GM19238 (cell line): ENCODE measurements around the gene PNMA8C.
"Not testable (repeated sequence)": the region's sequence is repeated elsewhere in the genome, so short reads cannot be mapped to it uniquely, and the experiment has no call there.

Experiments
- DNase-seq: peaks from one replicate; pipeline ENCODE4 v3.0.0; 2011; ENCODE audit warnings: low spot score; ENCODE audit not compliant: insufficient read length

Gene PNMA8C

DNA sequence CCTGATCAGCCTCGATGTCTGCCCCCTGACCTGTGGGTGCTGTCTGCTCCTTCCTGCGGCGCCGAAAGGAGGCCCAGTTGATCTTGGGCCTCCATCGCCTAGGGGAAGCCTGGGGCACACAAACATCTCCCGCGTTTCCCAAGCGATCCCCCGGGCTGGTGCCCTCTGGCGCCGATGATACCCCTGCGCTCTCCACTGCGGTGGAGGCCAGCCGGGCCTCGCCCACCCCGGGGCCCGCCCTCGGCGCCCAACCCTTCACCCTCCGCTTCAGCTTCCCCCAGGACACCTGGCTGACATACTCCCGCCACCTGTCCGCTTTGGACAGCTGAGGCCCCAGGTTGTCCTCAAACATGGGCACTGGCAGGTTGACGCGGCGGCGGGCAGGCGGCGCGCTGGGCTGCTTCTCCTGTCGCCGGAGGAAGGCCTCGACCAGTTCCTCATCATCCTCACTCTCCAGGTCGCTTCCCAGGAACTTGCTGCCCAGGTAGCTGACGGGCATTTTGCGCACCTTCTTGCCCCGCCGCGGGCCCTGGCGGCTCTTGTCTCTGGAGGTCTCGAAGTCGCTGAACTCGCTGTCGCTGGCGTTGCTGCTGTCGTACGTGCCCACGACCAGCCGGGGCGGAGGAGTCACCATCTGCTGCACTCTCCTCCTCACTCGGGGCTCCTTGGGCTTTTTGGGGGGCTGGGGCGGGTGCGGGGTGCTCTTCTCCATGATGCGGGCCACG, 16.6 kb downstream of the PNMA8C start:
- no peak for DNase-seq

DNA sequence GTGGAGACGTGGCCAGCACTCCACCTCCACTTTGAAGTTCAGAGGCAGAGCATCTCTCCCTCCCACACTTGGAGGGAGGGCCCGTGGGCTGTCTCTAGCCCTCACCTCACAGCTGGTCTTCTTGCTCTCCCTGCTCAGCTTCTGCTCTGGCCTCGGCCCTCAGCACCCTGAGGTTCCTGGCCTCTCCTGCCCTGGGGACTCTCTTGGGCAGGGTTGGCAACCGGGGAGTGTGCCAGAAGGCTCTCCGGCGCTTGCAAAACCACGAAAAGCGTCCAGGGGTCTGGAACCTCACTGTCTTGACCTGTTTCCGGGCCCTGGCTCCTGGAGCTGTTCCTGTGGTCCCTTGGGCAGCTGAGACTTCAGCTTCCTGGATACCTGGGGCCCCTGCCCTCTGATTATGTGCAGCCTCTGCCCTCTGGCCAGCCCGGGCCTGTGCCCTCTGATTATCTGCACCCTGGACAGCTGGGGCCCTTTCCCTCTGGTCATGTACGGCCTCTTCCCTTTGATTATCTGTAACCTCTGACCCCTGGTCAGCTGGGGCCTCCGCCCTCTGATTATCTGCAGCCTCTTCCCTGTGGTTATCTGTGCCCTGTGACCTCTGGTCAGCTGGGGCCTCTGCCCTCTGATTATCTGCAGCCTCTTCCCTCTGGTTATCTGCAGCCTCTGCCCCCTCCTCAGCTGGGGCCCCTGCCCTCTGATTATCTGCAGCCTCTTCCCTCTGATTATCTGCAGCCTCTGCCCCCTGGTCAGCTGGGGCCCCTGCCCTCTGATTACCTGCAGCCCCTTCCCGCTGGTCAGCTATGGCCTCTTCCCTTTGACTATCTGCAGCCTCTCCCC, 17.4 kb downstream of the PNMA8C start:
- DNase-seq, result no peak

DNA sequence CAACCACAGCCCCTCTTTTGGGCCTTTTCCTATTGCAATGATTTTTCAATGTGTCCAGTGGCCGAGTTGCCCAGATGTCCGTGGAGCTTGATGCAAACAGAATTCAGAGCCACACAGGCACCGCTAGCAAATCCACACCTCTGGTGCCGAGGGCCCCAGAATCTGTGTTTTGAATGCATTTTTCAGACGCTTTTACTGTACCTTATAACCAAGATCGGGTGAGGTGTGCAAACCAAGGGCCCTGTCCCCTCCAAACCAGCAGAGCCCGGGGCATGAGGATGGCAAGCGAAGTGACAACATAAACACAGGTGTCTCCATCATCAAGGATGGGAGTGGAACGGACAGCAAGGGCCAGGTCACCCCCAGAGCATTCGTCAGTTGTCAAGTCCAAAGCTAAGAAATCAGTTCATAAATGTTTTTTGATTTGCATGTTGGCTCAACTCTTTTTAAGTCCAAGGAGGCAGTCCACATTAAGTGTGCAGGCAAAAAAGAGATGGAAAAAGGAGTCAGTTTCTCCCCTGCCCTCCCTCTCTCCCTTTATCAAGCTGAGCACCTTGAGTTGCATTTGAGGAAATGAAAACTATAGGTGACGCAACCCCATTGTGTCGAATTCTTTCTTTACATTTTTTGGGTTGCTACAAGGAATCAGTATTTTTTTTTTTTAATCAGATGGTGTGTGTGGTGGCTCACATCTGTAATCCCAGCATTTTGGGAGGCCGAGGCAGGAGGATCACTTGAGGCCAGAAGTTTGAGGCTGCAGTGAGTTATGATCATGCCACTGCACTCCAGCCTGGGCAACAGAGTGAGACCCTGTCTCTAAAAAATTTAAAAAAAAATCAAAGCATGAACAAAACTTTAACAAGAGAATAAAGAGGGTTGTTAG, 18.3 kb downstream of the PNMA8C start:
- no peak for DNase-seq

DNA sequence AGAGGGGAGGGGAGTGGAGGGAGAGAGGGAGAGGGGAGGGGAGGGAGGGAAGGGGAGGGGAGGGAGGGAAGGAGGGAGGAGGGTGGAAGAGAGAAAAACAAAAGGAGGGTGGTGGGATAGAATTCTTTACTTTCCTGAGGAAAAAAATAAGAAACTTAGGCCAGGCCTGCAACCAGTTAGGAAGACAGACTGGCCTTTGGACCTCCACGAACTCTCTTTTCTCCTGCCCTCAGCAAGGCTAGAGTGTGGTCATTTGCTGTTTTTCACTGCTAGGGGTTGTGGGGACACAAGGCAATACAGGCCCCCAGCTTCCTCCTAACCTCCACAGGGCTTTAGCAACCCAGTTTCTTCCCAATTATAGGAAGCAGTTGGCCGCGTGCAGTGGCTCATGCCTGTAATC, 19.5 kb downstream of the PNMA8C start:
- no peak for DNase-seq

DNA sequence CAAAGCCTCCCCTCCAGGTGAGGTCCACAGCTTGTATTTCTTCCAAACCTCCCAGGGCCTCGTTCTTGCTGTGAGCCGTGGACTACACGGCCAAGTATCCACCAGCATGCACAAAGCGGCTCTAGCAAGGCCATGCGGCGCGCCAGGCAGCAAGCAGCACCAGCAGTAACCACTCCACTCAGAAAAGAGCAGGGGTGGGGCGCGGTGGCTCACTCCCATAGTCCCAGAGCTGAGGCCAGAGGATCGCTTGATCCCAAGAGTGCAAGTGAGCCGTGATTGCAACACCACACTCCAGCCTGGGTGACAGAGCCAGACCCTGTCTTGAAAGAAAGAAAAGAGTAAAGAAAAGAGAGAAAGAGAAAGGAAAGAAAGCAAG, 20.1 kb downstream of the PNMA8C start:
- no peak for DNase-seq

DNA sequence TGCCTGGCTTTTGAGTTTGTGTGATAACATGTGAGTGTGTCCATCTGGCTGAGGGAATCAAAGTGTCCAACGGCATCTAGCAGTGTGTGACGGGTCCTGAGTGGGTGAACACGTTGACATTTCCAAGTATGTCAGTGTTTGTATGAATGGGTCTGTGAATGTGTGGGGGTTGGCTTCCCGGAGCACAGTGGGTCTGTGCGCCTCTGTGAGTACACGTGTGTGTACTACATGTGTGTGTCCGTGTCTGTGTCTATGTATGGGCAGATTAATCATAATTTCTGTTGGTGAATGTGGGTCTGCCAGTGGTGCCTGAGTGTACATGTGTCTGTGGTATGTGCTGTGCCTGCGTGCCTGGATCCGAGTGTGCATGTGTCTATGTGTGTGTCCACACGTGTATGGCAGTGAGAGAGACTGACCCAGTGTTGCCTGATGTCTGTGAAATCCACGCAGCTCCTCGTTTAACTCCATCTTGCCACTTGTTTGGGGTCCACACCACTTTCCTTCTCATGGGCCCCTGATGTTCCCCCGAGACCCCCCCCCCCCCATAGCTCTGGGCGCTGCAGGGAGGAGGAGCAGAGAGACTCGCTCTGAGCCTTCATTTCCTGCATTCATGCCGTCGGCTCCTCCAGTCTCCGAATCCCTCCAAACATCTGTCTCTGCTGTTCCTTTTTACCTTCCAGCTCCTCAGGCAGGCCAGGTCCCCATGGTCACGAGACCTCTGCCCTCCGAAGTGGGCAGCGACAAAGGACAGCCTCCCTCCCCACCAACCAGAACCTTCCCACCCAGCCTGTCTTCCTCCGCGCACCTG, 20.7 kb downstream of the PNMA8C start:
- no peak for DNase-seq

DNA sequence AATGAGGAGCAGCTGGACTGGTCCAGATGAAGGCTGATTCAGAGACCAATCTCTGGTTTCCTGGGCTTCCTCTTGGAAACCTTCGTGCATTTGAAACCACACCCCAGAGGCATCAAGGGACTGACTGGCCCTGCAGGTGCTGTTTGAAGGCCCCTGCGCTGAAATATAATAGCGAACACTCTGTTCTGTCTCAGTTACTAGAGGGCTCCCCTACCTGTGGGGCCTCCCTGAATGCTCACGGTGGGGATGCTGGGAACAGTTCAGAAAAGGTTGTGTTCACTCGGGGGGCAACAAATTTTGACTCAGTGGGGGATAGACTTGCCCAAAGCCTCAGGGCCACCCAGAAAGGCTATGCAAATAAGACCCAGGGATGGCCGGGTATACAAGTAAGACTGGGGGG, 21.8 kb downstream of the PNMA8C start:
- no peak for DNase-seq

DNA sequence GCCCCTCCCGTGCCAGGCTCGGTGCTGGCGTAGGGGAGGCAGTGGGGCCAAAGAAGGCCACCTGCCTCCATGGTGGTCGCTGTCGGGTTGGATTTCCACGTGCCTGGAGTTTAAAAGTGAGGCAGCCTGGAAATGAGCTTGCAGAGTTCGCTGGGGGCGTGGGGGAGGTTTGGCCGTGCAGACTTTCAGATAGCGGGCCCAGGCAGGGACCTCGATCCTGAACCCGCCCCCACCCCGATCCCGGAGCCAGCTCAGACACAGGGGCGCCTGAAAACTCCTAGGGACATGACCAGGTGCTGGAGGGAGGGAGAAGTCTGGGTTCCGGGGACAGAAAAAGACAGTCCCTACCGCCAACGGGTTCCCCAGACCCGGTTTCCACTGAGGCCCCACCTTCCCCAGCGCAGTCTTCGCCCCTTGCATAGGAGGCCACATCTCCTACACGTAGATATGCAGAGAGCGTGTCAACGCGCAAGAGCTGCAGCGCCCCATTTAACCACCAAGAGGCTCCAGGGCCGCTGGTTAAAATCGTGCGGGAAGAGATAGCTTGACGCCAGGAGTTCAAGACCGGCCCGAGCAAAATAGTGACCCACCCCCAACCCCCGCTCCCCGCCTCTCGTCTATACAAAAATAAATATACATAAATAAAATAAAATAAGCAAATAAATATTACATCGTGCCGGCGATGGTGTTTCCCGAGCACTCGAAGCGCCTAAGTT, 23.8 kb downstream of the PNMA8C start:
- no peak for DNase-seq

DNA sequence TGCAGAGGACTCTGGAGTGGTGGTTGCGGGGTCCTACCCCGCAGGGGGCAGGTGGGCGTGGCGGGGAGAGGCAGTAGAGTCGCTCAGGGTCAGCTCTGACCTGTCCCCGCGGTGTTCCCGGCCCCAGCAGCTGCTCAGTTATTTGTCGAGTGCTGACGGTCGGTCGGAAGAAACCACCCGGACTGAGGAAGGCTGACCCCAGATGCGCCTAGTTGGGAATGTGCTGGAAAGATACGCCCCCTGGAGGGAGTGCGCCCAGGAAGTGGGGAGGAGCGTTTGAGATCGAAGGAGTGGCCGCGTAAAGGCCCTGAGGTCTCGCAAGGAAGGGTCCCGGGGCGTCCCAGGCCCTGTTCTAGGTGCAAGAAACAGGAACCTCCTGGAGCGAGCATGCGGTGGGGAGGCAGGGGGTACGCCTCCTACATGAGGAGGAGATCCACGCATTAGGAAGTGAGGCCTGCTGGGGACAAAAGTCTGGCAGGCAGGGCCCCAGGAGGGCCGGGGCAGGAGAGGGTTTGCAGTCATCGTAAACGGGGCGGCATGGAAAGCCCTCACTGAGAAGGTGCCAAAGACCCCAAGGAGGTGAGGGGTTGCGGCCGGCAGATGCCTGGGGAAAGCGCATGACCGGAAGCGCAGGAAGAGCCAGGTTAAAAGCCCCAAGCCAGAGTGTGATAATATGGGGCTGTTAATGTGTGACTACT, 24.5 kb downstream of the PNMA8C start:
- DNase-seq, result no peak

DNA sequence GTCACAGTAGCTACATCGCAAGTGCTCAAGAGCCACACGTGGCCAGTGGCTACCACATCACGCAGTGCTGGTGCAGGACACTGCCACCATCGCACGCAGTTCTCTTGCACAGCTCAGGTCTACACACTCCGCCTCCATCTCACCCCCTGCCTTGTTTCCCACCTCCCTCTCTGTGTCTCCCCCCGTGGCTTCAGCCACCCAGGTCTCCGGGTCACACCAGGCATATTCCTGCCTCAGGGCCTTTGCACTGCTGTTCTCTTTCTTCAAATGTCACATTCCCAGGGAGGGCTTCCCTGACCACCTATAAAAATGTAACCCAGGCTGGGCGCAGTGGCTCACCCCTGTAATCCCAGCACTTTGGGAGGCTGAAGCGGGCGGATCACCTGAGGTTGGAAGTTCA, 26.0 kb downstream of the PNMA8C start:
- no peak for DNase-seq

DNA sequence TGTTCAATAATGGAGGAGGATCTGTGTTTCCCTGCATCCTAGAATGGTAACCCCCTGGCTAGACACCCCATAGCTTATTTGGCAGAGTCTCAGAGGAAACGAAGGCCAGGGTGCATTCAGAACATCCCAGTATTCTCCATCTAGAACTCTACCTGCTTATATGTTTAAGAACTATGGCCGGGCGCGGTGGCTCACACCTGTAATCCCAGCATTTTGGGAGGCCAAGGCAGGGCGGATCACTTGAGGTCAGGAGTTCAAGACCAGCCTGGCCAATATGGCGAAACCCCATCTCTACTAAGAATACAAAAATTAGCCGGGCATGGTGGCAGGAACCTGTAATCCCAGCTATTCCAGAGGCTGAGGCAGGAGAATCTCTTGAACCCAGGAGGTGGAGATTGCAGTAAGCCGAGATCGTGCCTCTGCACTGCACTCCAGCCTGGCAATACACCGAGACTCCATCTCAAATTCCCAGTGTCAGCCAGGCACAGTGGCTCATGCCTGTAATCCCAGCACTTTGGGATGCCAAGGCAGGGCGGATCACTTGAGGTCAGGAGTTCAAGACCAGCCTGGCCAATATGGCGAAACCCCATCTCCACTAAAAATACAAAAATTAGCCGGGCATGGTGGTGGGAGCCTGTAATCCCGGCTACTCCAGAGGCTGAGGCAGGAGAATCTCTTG, 30.8 kb downstream of the PNMA8C start:
- DNase-seq, result not testable (repeated sequence)

DNA sequence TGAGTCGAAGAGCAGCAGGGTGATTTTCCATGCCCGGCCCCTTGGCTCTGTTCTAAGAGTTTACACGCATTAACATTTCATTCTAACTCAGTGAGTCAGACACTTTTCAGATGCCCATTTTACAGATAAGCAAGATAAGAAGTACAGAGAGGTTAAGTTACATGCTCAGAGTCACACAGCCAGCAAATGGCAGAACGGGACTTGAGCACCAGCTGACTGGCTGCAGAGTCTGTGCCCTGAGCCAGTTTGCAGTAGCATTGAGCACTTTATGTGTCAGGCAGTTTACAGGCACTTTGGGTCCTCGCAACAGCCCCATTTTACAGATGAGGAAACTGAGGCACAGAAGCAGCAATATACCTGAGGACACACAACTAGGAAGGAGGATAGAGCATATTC, 34.3 kb downstream of the PNMA8C start:
- DNase-seq, result no peak

DNA sequence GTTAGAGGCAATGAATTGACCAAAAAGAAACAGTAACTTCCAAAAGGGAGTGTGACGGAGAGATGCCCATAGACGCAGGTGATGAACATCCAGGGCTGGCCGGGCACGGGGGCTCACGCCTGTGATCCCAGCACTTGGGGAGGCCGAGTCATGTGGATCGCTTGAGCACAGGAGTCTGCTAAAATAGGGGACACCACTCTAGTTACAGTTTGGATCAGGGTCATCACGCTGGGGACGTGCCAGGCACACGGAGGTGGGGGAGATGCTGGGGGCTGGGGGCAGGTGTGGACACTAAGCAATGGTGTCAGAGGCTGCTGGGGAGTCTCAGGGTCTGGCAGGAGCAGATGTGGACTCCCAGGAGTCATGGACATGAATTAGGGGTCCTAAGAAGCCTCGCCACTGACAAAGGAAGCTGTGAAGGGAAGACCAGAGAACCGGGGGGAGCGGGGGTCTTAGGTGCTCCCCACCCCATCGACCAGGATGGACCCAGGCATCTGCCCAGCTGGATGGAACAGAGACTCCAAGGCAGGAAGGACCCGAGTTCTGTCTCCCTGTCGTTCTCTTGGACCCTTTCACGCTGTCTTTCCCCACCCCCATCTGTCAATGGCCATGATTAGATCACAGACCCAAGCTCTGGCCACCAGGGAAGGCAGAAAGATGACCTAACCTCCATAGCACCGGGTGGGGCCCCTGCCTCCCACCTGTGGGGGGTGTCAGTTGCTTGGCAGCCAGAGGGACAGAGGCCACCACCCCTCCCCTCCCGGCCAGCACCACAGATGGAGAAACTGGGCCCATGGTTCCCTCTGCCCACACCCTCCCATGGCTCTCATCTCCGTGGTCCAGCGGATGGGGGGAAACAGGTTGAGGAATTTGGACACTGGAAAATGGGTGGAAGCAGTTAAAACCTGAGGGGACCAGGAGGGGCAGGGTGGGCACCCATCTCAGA, 35.0 kb downstream of the PNMA8C start:
- DNase-seq, result no peak

DNA sequence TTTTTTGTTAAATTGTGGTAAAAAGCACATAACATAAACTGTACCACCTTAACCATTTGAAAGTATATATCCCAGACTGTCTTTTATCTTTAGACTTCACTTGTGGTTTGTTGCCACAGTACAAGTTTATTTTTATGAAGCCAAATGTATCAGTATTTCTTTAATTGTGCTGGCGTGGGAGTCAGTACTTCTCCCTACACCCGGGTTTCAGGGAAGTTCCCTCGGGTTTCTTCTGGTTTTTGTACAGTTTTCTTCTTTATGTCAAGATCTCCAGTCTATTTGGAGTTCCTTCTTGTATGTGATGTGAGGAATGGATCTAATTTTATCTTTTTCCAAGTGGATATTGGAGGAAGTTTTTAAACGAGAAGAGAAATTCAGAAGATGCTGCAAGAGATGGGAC, 35.9 kb downstream of the PNMA8C start:
- DNase-seq, result no peak

DNA sequence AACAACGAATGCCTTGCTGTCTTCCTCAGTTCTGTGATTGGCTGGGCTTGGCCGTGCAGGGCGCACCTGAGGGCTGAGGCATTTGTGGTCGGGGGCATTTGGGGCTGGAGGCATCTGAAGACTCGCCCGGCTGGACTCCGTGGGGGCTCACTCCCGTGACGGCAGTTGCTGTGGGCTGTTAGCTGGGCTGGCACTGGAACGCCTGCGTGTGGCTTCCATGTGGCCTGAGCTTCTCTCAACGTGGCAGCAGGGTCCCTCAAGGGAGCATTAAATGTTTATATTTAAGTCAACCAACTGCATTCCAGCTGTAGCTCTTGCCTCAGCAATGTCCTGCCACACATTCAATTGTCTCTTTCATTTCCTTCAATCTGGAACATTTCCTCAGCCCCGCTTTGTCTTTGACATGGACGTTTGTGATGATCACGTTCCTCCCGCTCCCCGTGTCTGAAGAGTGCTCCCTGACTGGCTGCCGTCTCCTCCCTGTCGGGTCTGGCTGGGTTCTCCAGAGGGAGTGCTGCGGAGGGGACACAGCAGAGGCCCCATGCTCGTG, 36.4 kb downstream of the PNMA8C start:
- no peak for DNase-seq

DNA sequence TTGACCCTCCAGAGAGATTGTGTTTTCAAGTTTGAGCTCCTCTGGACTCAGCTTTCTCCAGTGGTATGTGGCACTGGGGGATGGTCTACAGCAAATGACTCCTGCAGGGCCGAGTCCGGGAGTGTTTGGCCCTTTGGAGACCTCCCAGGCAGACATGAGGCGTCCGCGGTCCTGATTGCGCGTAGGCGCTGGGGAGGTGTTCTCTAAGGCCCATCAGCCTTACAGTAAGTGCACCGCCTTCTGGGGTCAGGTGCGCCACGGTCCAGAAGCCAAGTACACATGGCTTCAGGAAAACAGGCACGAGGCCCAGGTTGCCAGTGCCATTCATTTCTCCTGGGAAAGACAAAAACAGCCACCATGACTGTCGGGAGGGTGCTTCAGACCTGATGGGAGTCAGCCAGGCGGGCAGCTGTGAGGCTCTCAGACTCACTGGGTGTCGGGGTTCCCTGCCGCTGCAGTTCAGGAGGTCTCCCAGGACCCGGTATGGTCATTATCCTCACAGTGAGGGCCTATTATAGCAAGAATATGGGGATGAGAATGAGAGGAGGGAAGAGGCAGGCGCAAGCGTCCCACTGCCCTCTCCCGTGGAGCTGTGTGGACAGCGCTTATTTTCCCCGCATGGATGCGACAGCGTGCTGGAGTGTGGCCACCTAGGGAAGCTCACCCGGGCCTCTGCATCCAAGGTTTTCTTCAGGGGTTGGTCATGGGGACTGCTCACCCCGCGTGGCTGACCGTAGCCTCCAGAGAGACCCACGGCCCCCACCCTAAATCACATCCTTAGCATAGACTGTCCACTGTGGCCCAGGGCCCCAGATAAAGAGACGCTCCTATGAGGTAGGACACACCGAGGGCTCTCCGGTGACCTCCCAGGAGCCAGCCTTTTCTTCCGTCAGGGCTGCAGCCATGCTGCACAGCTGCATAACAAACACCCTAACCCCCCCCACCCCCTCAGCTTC, 37.2 kb downstream of the PNMA8C start:
- DNase-seq, result no peak

DNA sequence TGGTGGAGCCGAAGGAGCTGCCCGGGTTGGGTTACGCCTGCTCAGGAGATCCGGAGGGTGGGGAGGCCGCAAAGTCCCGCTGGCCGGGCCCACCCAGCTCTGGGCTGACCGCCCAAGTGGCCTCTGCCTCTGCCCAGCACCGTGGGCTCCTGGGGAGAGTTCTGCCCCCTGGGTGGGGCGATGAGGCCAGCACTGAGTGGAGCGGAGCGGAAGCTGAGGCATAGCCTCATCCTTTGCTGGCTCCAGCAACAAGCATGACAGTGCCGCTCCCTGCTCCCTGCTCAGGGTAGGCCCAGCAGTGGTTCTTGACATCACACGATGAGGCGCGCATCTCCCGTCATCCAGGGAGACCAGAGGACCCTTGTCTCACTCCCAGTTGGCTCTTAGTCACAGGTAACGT, 37.9 kb downstream of the PNMA8C start:
- no peak for DNase-seq
